GM12878 (cell line): ENCODE data around the gene FGF11. TPM values are rescaled to one million over a fixed set of nuclear protein-coding genes. Genes with fewer than 3 reads are reported as not detected.
A peak's percentile ranks its signal among the peaks of the same experiment; 100 is the strongest.

Source experiments
- ATAC-seq: fragments of 200-7000 bp; cut with Tn5 transposase; 3 replicates; pipeline ENCODE4 v1.9.1; 2020; ENCODE audit warnings: mild to moderate bottlenecking, moderate library complexity
- BruUV-seq: library from RNA; stranded (reverse); fragments of 400-500 nt; replicated peaks from 2 replicates; lab custom pipeline; 2021; lab: Mats Ljungman, UMichigan
- CTCF ChIA-PET: fragments of 300-600 bp; sonication (Branson Sonifier 250); formaldehyde crosslinking; extraction: SDS; loops from one replicate; lab custom pipeline; 2021; ENCODE audit warnings: inconsistent platforms; lab: Yijun Ruan, JAX
- POLR2A ChIA-PET: fragments of 350-600 bp; formaldehyde crosslinking; extraction: SDS; loops from one replicate; lab custom pipeline; 2021; ENCODE audit warnings: inconsistent platforms; lab: Charles Lee
- RAD21 ChIA-PET: fragments of 300-600 bp; sonication (Branson Sonifier 250); formaldehyde crosslinking; loops from one replicate; lab custom pipeline; 2023; ENCODE audit warnings: antibody characterized with exemption; ENCODE audit not compliant: unreplicated experiment; lab: Charles Lee
- SMC1A ChIA-PET: fragments of 300-600 bp; sonication (Branson Sonifier 250); formaldehyde crosslinking; loops from one replicate; lab custom pipeline; 2023; ENCODE audit not compliant: unreplicated experiment, uncharacterized antibody; lab: Charles Lee
- DNase-seq: peaks from one replicate; pipeline ENCODE4 v3.0.0-alpha.2; 2011; ENCODE audit warnings: low read depth, low spot score
- FAIRE-seq: peaks from 3 replicates; lab custom pipeline; 2011; peaks lifted over from hg19 to GRCh38; lab: Jason Lieb, UNC
- H2AFZ ChIP-seq: 2 replicates; pipeline ENCODE4 v1.6.0; 2011; ENCODE audit warnings: low read depth, low read length, control low read depth; ENCODE audit not compliant: control insufficient read depth
- H3K27ac ChIP-seq: 2 replicates; pipeline ENCODE4 v1.5.1; 2011; ENCODE audit warnings: control low read depth; ENCODE audit not compliant: control insufficient read depth, insufficient read depth
- H3K27me3 ChIP-seq, 2 experiments: replicated peaks in 1 of 2; 2 replicates each; pipeline versions ENCODE4 v1.6.0 to v1.6.1; 2011; ENCODE audit warnings: low read length in 1 of 2; ENCODE audit not compliant: control insufficient read depth in 2 of 2, insufficient read depth in 2 of 2
- H3K36me3 ChIP-seq, 2 experiments: 2 replicates each; pipeline ENCODE4 v1.5.1; 2011; ENCODE audit warnings: low read length in 1 of 2; ENCODE audit not compliant: control insufficient read depth in 2 of 2, insufficient read depth in 2 of 2
- H3K4me1 ChIP-seq: 2 replicates; pipeline ENCODE4 v1.6.1; 2011; ENCODE audit warnings: mild to moderate bottlenecking, low read length, moderate library complexity, mixed read lengths; ENCODE audit not compliant: control insufficient read depth, insufficient read depth
- H3K4me2 ChIP-seq: 2 replicates; pipeline ENCODE4 v1.6.0; 2011; ENCODE audit warnings: control low read depth; ENCODE audit not compliant: control insufficient read depth, insufficient read depth
- H3K4me3 ChIP-seq: fragments of 200-600 bp; sonication (generic); 2 replicates; pipeline ENCODE4 v1.5.1; 2016
- H3K79me2 ChIP-seq: 2 replicates; pipeline ENCODE4 v1.6.0; 2011; ENCODE audit warnings: low read length; ENCODE audit not compliant: control insufficient read depth, insufficient read depth
- H3K9ac ChIP-seq: 2 replicates; pipeline ENCODE4 v1.8.0; 2011; ENCODE audit warnings: low read length, control low read depth, mixed read lengths; ENCODE audit not compliant: control insufficient read depth, insufficient read depth
- H3K9me3 ChIP-seq: replicated peaks from 3 replicates; pipeline ENCODE4 v1.5.1; 2011; ENCODE audit warnings: mild to moderate bottlenecking, low read length; ENCODE audit not compliant: control insufficient read depth, insufficient read depth
- H4K20me1 ChIP-seq: 2 replicates; pipeline ENCODE4 v1.6.0; 2011; ENCODE audit not compliant: control insufficient read depth, insufficient read depth
- CREB1 ChIP-seq: IDR thresholded peaks from 2 replicates; pipeline ENCODE4 v1.6.1; 2012; ENCODE audit warnings: low read depth, mild to moderate bottlenecking, inconsistent platforms
- ESRRA ChIP-seq: IDR thresholded peaks from 2 replicates; pipeline ENCODE4 v1.6.1; 2012; ENCODE audit warnings: mild to moderate bottlenecking, low read length, improper control_type of control experiment
- IRF4 ChIP-seq: IDR thresholded peaks from 2 replicates; pipeline ENCODE4 v1.6.1; 2011; ENCODE audit warnings: low read depth, low read length
- MEF2B ChIP-seq: fragments of 450-650 bp; IDR thresholded peaks from 2 replicates; pipeline ENCODE4 v1.6.1; 2018; ENCODE audit warnings: mild to moderate bottlenecking, moderate library complexity; ENCODE audit not compliant: partially characterized antibody, poor library complexity, severe bottlenecking
- MYB ChIP-seq: fragments of 150-350 bp; IDR thresholded peaks from 2 replicates; pipeline ENCODE4 v1.6.1; 2014; ENCODE audit warnings: mild to moderate bottlenecking, low read depth, low read length, borderline replicate concordance
- SMAD5 ChIP-seq: IDR thresholded peaks from 2 replicates; pipeline ENCODE4 v1.6.1; 2016; ENCODE audit warnings: antibody characterized with exemption, low read depth
- TAF1 ChIP-seq: IDR thresholded peaks from 2 replicates; pipeline ENCODE4 v1.6.1; 2011; ENCODE audit warnings: mild to moderate bottlenecking, low read depth, low read length, borderline replicate concordance
- ZZZ3 ChIP-seq: IDR thresholded peaks from 2 replicates; pipeline ENCODE4 v1.6.1; 2011; ENCODE audit warnings: low read depth; ENCODE audit not compliant: control insufficient read depth, insufficient read length
- WGBS: methylation state at CpG from one replicate; pipeline ENCODE4 v1.1.6; 2016; ENCODE audit warnings: low lambda C conversion rate; ENCODE audit not compliant: insufficient replicate concordance, insufficient coverage; ENCODE audit errors: missing lambda C conversion rate; 5-methylcytosine and 5-hydroxymethylcytosine counted together
- in situ Hi-C: fragments of 300-500 bp; cut with MboI; formaldehyde crosslinking; loops from 9 replicates; pipeline ENCODE4 v1.14.3; 2018; ENCODE audit warnings: mixed read lengths
- intact Hi-C: fragments of 100-400 bp; cut with micrococcal nuclease; formaldehyde crosslinking; loops from one replicate; pipeline ENCODE4 v1.14.2; 2022; ENCODE audit not compliant: unreplicated experiment
- polyA plus RNA-seq, 11 experiments: library from polyadenylated mRNA; depleted of rRNA in 4 of 11; unstranded in 6 of 11; stranded (reverse) in 5 of 11; fragments of >200 nt; fragmentation: Nextera tagmentation in 4 of 11; fragmentation: Illumina TruSeq in 1 of 11; extraction: Ambion mirVana in 4 of 11; extraction: Trizol in 1 of 11; gene quantifications; 1 replicate in 1 of 11; 2 replicates in 10 of 11; pipeline versions ENCODE4 v1.2.1 to v1.2.3, GENCODE V29; 2011 to 2016; ENCODE audit warnings: inconsistent platforms in 2 of 11, missing spikeins in 2 of 11, low read depth in 1 of 11
- total RNA-seq, 4 experiments: library from RNA; depleted of rRNA in 3 of 4; stranded (reverse); fragments of >200 nt in 3 of 4; fragmentation: Illumina TruSeq in 1 of 4; extraction: Trizol in 1 of 4; gene quantifications; 2 replicates each; pipeline versions ENCODE4 v1.2.1 to v1.2.3, GENCODE V29; 2013 to 2021
- TF ChIP-seq, protein P1 (sequence below): IDR thresholded peaks from 2 replicates; pipeline ENCODE4 v1.6.1; 2011; ENCODE audit warnings: borderline replicate concordance, low read depth, mild to moderate bottlenecking, moderate library complexity, low read length; ENCODE audit not compliant: insufficient read depth, poor library complexity, severe bottlenecking
- TF ChIP-seq, protein P2 (sequence below): IDR thresholded peaks from 2 replicates; pipeline ENCODE4 v1.6.1; 2012; ENCODE audit warnings: low read depth, low read length, improper control_type of control experiment
- TF ChIP-seq, protein P3 (sequence below): fragments of 450-650 bp; IDR thresholded peaks from 2 replicates; pipeline ENCODE4 v1.6.1; 2017; ENCODE audit warnings: mild to moderate bottlenecking

The FGF11 gene
- total and polyA plus RNA-seq, 10 of the 15 experiments (the other 5 are each of a cell fraction or from before 2014, with no cell fraction given) = 0.69 to 21.1 (median 2.6) TPM

DNA sequence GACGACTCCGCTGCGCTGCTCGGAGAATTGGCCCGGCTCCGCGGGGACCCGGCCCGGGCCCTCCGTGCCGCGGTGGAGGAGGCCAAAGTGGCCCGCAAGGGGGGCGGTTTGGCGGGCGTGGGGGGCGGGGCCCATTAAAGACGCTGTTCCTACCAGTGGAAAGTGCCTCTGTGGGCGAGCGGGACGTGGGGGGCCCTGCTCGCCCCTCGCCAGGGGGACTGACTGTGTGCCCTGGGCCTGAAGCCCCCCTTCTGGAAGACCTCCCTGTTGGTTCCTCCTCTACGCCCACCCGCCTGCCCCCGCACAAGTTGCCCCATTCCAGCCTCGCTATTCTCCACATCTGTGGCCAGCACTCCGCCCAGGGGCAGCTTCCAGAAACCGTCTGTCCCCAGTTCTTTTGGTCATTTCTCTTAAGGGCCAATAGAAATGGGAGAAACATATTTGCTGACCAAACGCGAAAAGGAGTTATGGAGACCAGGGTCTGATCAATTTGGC, 1.9 kb upstream of the FGF11 start:
- TF ChIP-seq, protein P1, sequence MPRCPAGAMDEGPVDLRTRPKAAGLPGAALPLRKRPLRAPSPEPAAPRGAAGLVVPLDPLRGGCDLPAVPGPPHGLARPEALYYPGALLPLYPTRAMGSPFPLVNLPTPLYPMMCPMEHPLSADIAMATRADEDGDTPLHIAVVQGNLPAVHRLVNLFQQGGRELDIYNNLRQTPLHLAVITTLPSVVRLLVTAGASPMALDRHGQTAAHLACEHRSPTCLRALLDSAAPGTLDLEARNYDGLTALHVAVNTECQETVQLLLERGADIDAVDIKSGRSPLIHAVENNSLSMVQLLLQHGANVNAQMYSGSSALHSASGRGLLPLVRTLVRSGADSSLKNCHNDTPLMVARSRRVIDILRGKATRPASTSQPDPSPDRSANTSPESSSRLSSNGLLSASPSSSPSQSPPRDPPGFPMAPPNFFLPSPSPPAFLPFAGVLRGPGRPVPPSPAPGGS = no peak
- TF ChIP-seq ESRRA (no peak), TAF1 (no peak), MYB (no peak), MEF2B (no peak), ZZZ3 (no peak), CREB1 (no peak), SMAD5 (no peak), IRF4 (no peak)
- TF ChIP-seq, protein P2, sequence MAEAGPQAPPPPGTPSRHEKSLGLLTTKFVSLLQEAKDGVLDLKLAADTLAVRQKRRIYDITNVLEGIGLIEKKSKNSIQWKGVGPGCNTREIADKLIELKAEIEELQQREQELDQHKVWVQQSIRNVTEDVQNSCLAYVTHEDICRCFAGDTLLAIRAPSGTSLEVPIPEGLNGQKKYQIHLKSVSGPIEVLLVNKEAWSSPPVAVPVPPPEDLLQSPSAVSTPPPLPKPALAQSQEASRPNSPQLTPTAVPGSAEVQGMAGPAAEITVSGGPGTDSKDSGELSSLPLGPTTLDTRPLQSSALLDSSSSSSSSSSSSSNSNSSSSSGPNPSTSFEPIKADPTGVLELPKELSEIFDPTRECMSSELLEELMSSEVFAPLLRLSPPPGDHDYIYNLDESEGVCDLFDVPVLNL = no peak
- TF ChIP-seq, protein P3, sequence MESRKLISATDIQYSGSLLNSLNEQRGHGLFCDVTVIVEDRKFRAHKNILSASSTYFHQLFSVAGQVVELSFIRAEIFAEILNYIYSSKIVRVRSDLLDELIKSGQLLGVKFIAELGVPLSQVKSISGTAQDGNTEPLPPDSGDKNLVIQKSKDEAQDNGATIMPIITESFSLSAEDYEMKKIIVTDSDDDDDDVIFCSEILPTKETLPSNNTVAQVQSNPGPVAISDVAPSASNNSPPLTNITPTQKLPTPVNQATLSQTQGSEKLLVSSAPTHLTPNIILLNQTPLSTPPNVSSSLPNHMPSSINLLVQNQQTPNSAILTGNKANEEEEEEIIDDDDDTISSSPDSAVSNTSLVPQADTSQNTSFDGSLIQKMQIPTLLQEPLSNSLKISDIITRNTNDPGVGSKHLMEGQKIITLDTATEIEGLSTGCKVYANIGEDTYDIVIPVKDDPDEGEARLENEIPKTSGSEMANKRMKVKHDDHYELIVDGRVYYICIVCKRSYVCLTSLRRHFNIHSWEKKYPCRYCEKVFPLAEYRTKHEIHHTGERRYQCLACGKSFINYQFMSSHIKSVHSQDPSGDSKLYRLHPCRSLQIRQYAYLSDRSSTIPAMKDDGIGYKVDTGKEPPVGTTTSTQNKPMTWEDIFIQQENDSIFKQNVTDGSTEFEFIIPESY = no peak
- FAIRE-seq (no peak), ATAC-seq (no peak), DNase-seq (no peak)
- H3K9ac ChIP-seq = no peak overlapping the region
- no TSS peak for BruUV-seq
- no peak overlapping the region for H3K27ac ChIP-seq
- 70% methylated on average over 30 of the region's 31 CpGs for WGBS
- peak overlapping the region; percentile 33; the same call in 1 of the 2 replicates for H3K4me3 ChIP-seq
- RAD21 ChIA-PET = interaction anchor here (0.8 to 3.0 kb wide), 11 partner anchors 34 to 250 kb away, joined by 3 to 21 read pairs (median 5); partner anchors contain the start of genes CD68, MPDU1, POLR2A and TMEM256
- peaks cover 0 to 4% of the 10 kb centered on the region in 2 experiments; a peak in 2 of 4 replicates for H3K27me3 ChIP-seq
- no peak overlapping the region for H2AFZ ChIP-seq
- H3K4me1 ChIP-seq = peaks cover 29% of the 10 kb centered on the region
- SMC1A ChIA-PET = interaction anchor here (1.3 to 3.4 kb wide), 3 partner anchors 82 to 124 kb away, joined by 5 to 35 read pairs (median 5); partner anchors contain the start of gene TNFSF13
- POLR2A ChIA-PET = interaction anchor here (1.3 to 8.2 kb wide), 6 partner anchors 8 to 81 kb away, joined by 3 to 63 read pairs (median 10); partner anchors contain the start of genes CHRNB1, POLR2A and ZBTB4
- CTCF ChIA-PET = interaction anchor here (0.7 to 3.4 kb wide), 18 partner anchors 9 to 973 kb away, joined by 3 to 58 read pairs (median 6); partner anchors contain the start of genes ACAP1, CD68, CHRNB1 and POLR2A
- H3K36me3 ChIP-seq = no peaks in the 10 kb centered on the region
- in situ Hi-C loops = no loop called here
- peaks cover 6% of the 10 kb centered on the region for H3K79me2 ChIP-seq
- no peaks in the 10 kb centered on the region for H3K9me3 ChIP-seq
- intact Hi-C loops = loop anchor here (5.0 to 10.0 kb wide), 4 partner anchors 35 to 393 kb away; partner anchors contain the start of genes KCTD11, SENP3, SLC16A11 and TMEM256
- H4K20me1 ChIP-seq = no peaks in the 10 kb centered on the region
- H3K4me2 ChIP-seq = peak overlapping the region; percentile 85
